Activated CD8-positive, alpha-beta T cell treated with anti-CD3 and anti-CD28 coated beads for 36 hours (primary cell): ENCODE data around the gene RAD21L1. TPM values are rescaled to one million over a fixed set of nuclear protein-coding genes. Genes with fewer than 3 reads are reported as not detected.
A peak's percentile ranks its signal among the peaks of the same experiment; 100 is the strongest.

Source experiments
- ATAC-seq: fragments of 200-7000 bp; cut with Tn5 transposase; one replicate; pipeline ENCODE4 v1.10.0; 2021; ENCODE audit warnings: mild to moderate bottlenecking, moderate library complexity
- CTCF ChIA-PET: fragments of 350-600 bp; sonication (Branson Sonifier 250); formaldehyde crosslinking; loops from one replicate; lab custom pipeline; 2021; ENCODE audit warnings: antibody characterized with exemption; lab: Charles Lee
- POLR2A ChIA-PET: fragments of 350-600 bp; sonication (Branson Sonifier 250); formaldehyde crosslinking; loops from one replicate; lab custom pipeline; 2021; ENCODE audit warnings: antibody characterized with exemption; lab: Charles Lee
- DNase-seq: peaks from one replicate; pipeline ENCODE4 v3.0.0-alpha.2; 2020
- H3K27ac Mint-ChIP-seq: one replicate; pipeline ENCODE4 v1.8.0; 2021; ENCODE audit warnings: mild to moderate bottlenecking, mixed read lengths
- H3K27me3 Mint-ChIP-seq: one replicate; pipeline ENCODE4 v1.8.0; 2021; ENCODE audit warnings: mixed read lengths
- H3K36me3 Mint-ChIP-seq: one replicate; pipeline ENCODE4 v1.8.0; 2021; ENCODE audit warnings: low read depth, mixed read lengths
- H3K4me1 Mint-ChIP-seq: one replicate; pipeline ENCODE4 v1.8.0; 2021; ENCODE audit warnings: low read depth, mixed read lengths
- H3K4me3 Mint-ChIP-seq: one replicate; pipeline ENCODE4 v1.8.0; 2021; ENCODE audit warnings: mild to moderate bottlenecking, moderate library complexity, mixed read lengths
- H3K9me3 Mint-ChIP-seq: one replicate; pipeline ENCODE4 v1.8.0; 2021; ENCODE audit warnings: mixed read lengths
- intact Hi-C: fragments of 100-400 bp; cut with micrococcal nuclease; formaldehyde crosslinking; loops from one replicate; pipeline ENCODE4 v1.10.0; 2022
- total RNA-seq, 2 experiments: library from RNA; stranded (reverse); gene quantifications; one replicate each; pipeline ENCODE4 v1.2.3, GENCODE V29; 2021
- TF ChIP-seq, protein P1 (sequence below): fragments of 200-600 bp; IDR thresholded peaks from one replicate; pipeline ENCODE4 v1.8.0; 2022; ENCODE audit warnings: antibody characterized with exemption, mild to moderate bottlenecking

Gene RAD21L1
- total RNA-seq = under 1 TPM; 0.18 to 0.25 TPM

DNA sequence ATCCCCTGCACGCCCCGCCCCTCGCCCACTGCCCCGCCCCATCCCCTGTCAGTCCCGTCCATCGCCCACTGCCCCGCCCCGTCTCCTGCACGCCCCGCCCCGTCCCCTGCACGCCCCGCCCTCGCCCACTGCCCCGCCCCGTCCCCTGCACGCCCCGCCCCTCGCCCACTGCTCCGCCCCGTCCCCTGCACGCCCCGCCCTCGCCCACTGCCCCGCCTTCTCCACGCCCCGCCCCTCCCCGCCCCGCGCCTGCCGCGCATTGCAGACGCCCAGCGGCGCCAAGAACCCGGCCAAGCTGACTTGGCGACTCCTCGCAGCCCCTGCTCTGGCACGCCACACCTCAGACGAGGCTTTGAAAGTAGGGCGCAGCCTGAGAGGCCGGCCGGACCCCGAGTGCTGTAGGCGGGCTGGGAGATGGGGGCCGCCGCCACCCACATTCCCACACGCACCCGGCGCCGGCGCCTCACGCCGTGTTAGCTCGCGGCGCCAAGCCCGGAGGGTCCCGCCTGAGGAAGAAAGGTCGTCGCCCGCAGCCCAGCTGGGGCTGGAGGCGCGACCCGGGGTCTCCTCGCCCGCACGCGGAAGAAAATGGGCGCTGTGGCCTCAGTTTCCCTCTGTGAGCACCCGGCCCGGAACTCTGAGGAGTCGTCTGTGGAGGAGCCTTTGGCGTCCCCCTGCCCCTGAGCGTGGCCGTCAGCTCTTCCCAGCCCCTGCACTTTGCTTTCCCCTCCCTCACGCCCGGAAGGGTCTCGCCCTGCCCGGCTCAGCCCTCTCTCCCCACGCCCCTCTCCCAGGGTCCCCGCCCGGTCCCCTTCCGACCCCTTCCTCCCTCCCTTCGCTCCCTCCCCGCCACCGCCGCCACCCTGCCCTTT is at the start of gene RAD21L1:
Gene RAD21L1 (plus strand): TSS at position 262 of the 872 bp plus-strand sequence. CDS start 2,410 bp downstream, outside the sequence.
- Mint-ChIP-seq H3K4me1 (no peaks in the 10 kb centered on the region), H3K27ac (peak within 1 kb of the TSS; percentile 68), H3K27me3 (peaks cover 15% of the 10 kb centered on the region), H3K36me3 (no peaks in the 10 kb centered on the region), H3K9me3 (peaks cover 5% of the 10 kb centered on the region), H3K4me3 (peak within 1 kb of the TSS; percentile 80)
- ChIA-PET POLR2A (interaction anchor here (1.1 to 1.3 kb wide), 2 partner anchors 9 to 40 kb away, joined by 4 read pairs; partner anchors contain the start of gene SNPH), CTCF (interaction anchor here (0.8 to 2.2 kb wide), 4 partner anchors 12 to 211 kb away, joined by 3 to 13 read pairs (median 6); no protein-coding TSS in a partner anchor)
- intact Hi-C loops = no loop called here
- TF ChIP-seq, protein P1, sequence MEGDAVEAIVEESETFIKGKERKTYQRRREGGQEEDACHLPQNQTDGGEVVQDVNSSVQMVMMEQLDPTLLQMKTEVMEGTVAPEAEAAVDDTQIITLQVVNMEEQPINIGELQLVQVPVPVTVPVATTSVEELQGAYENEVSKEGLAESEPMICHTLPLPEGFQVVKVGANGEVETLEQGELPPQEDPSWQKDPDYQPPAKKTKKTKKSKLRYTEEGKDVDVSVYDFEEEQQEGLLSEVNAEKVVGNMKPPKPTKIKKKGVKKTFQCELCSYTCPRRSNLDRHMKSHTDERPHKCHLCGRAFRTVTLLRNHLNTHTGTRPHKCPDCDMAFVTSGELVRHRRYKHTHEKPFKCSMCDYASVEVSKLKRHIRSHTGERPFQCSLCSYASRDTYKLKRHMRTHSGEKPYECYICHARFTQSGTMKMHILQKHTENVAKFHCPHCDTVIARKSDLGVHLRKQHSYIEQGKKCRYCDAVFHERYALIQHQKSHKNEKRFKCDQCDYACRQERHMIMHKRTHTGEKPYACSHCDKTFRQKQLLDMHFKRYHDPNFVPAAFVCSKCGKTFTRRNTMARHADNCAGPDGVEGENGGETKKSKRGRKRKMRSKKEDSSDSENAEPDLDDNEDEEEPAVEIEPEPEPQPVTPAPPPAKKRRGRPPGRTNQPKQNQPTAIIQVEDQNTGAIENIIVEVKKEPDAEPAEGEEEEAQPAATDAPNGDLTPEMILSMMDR = no peak
- peak; percentile 82 for DNase-seq
- peak; percentile 92 for ATAC-seq

DNA sequence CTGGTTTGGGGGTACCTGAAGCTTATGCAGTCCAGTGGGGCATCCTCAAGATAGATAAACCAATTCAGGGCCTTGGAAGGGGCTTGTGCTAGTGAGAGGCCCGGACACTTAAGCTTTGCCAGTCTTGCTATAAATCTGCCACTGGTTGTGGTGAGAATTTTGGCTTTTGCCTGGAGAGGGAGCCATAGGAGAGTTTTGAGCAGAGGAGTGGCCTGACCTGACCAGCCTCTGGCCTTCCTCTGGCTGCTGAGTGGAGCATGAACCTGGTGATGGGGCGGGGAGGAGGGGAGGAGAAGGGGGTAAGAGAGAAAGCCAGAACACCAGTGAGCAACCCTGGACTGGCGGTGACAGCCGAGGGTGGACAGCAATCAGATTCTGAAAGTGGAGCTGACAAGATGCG is 48.2 kb upstream of the RAD21L1 start:
- Mint-ChIP-seq H3K27ac (no peak overlapping the region), H3K9me3 (no peaks in the 10 kb centered on the region), H3K27me3 (no peaks in the 10 kb centered on the region), H3K4me1 (no peaks in the 10 kb centered on the region), H3K4me3 (no peak overlapping the region), H3K36me3 (peaks cover 7% of the 10 kb centered on the region)
- TF ChIP-seq, protein P1 = no peak
- ChIA-PET POLR2A (no interaction called here), CTCF (interaction anchor here (1.5 kb wide), 1 partner anchor 36 kb away, joined by 4 read pairs; no protein-coding TSS in a partner anchor)
- intact Hi-C loops = no loop called here
- DNase-seq (no peak), ATAC-seq (no peak)

- CTCF ChIA-PET = interaction anchor here (1.5 kb wide), 1 partner anchor 35 kb away, joined by 4 read pairs; no protein-coding TSS in a partner anchor
Measured at GRCh38 chr20:1178103-1178502, 47.7 kb upstream of the RAD21L1 start.

GRCh38 chr20:1178623-1179022 is 47.2 kb upstream of the RAD21L1 start:
- no peaks in the 10 kb centered on the region for H3K4me1 Mint-ChIP-seq
- H3K27ac Mint-ChIP-seq = no peak overlapping the region
- intact Hi-C loops = no loop called here
- DNase-seq (no peak), ATAC-seq (no peak)
- peaks cover 7% of the 10 kb centered on the region for H3K36me3 Mint-ChIP-seq
- CTCF ChIA-PET = interaction anchor here (1.5 kb wide), 1 partner anchor 35 kb away, joined by 4 read pairs; no protein-coding TSS in a partner anchor
- H3K4me3 Mint-ChIP-seq = no peak overlapping the region
- POLR2A ChIA-PET = no interaction called here
- TF ChIP-seq, protein P1 = no peak
- H3K9me3 Mint-ChIP-seq = no peaks in the 10 kb centered on the region
- peaks cover 8% of the 10 kb centered on the region for H3K27me3 Mint-ChIP-seq

More at GRCh38 chr20:1178103-1178502, 47.7 kb upstream of the RAD21L1 start:
- Mint-ChIP-seq H3K36me3 (peaks cover 7% of the 10 kb centered on the region), H3K27ac (no peak overlapping the region), H3K9me3 (no peaks in the 10 kb centered on the region), H3K4me1 (no peaks in the 10 kb centered on the region), H3K4me3 (no peak overlapping the region), H3K27me3 (peaks cover 3% of the 10 kb centered on the region)
- TF ChIP-seq, protein P1 = no peak
- no peak for DNase-seq
- intact Hi-C loops = no loop called here
- no peak for ATAC-seq
- POLR2A ChIA-PET = no interaction called here

DNA sequence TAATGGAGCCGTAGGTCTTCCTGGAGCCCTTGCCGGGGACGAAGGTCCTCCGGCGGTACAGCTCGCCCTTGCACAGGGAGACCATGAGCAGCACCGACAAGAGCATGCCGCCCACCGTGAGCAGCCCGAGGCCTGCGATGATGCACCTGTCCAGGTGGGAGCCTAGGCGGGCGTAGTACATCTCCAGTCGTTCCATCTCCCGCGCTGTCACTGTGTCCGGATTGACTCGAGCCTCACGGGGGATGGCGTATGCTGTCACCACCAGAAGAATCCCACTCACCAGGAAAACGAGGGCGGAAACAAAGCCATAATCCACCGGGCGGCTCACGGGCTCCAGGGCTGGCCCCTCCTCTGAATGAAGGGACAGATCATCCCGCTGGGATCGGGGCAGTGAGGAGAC is 44.9 kb upstream of the RAD21L1 start:
- Mint-ChIP-seq H3K36me3 (peaks cover 7% of the 10 kb centered on the region), H3K9me3 (no peaks in the 10 kb centered on the region), H3K4me1 (peaks cover 2% of the 10 kb centered on the region), H3K27me3 (peaks cover 21% of the 10 kb centered on the region), H3K27ac (no peak overlapping the region), H3K4me3 (no peak overlapping the region)
- TF ChIP-seq, protein P1 = no peak
- DNase-seq (no peak), ATAC-seq (no peak)
- ChIA-PET POLR2A (interaction anchor here (0.6 kb wide), 1 partner anchor 698 kb away, joined by 3 read pairs; no protein-coding TSS in a partner anchor), CTCF (interaction anchor here (0.8 kb wide), 1 partner anchor 38 kb away, joined by 3 read pairs; no protein-coding TSS in a partner anchor)
- intact Hi-C loops = no loop called here
